Measurements from ENCODE around the gene AKR1D1. TPM values are rescaled to one million over a fixed set of nuclear protein-coding genes. Genes with fewer than 3 reads are reported as not detected.

AKR1D1 gene
- total and polyA plus RNA-seq, 2 donors (not counting 3 experiments of a cell fraction or from before 2014, with no cell fraction given): not detected

DNA sequence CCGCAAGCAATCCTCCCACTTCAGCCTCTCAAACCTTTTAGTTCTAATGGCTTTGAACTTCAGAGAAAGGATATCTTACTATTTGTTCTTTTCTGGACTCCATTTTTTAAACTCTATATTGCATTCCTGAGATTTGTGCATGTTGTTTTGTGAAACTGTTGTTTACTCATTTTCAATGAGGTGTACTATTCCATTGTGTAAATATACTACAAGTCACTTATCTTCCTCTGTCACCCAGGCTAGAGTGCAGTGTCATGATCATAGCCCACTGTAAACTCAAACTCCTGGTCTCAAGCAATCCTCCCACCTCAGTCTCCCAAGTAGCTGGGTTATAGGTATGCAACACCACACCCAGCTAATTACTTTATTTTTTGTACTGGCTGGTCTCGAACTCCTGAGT is 31.4 kb upstream of the AKR1D1 start:
- H4K20me1 ChIP-seq (replicated peaks; ENCODE audit: control insufficient read depth, extremely low read depth, insufficient read depth, low read length): no peaks in the 10 kb centered on the region
- no peaks in the 10 kb centered on the region for H3K27me3 ChIP-seq (ENCODE audit: control insufficient read depth in 2 of 2, insufficient read depth in 2 of 2, low read length in 2 of 2)
- no peak overlapping the region for H3K4me3 ChIP-seq (replicated peaks in 1 of 3; ENCODE audit: insufficient read depth in 1 of 3, low read depth in 1 of 3, low read length in 3 of 3)
- no peak for FAIRE-seq
- TF ChIP-seq GATA2 (IDR thresholded peaks at IDR 0.05; ENCODE audit: insufficient read depth, insufficient read length, low read depth, low read length) (no peak), EZH2 (IDR thresholded peaks at IDR 0.05; ENCODE audit: borderline replicate concordance, low read depth, low read length, severe bottlenecking) (no peak), FOS (IDR thresholded peaks at IDR 0.05; ENCODE audit: borderline replicate concordance, insufficient read depth, low read length) (no peak), JUN (IDR thresholded peaks at IDR 0.05; ENCODE audit: borderline replicate concordance, insufficient read depth, insufficient read length, low read depth) (no peak), POLR2A (IDR thresholded peaks at IDR 0.05; ENCODE audit: low read depth, low read length) (no peak), MYC (IDR thresholded peaks at IDR 0.05; ENCODE audit: low read depth, low read length) (no peak), POLR2AphosphoS5 (IDR thresholded peaks at IDR 0.05; ENCODE audit: insufficient read depth, low read depth, low read length) (no peak)
- TF ChIP-seq, protein P1, sequence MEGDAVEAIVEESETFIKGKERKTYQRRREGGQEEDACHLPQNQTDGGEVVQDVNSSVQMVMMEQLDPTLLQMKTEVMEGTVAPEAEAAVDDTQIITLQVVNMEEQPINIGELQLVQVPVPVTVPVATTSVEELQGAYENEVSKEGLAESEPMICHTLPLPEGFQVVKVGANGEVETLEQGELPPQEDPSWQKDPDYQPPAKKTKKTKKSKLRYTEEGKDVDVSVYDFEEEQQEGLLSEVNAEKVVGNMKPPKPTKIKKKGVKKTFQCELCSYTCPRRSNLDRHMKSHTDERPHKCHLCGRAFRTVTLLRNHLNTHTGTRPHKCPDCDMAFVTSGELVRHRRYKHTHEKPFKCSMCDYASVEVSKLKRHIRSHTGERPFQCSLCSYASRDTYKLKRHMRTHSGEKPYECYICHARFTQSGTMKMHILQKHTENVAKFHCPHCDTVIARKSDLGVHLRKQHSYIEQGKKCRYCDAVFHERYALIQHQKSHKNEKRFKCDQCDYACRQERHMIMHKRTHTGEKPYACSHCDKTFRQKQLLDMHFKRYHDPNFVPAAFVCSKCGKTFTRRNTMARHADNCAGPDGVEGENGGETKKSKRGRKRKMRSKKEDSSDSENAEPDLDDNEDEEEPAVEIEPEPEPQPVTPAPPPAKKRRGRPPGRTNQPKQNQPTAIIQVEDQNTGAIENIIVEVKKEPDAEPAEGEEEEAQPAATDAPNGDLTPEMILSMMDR (IDR thresholded peaks at IDR 0.05; ENCODE audit: extremely low read depth in 1 of 2, insufficient read depth in 1 of 2, low read depth in 1 of 2, low read length in 2 of 2): no peak
- TF ChIP-seq, protein P2, sequence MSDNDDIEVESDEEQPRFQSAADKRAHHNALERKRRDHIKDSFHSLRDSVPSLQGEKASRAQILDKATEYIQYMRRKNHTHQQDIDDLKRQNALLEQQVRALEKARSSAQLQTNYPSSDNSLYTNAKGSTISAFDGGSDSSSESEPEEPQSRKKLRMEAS (IDR thresholded peaks at IDR 0.05; ENCODE audit: insufficient read depth, insufficient read length): no peak
- no peaks in the 10 kb centered on the region for H3K36me3 ChIP-seq (ENCODE audit: control insufficient read depth in 2 of 2, extremely low read depth in 1 of 2, insufficient read depth in 2 of 2, low read length in 2 of 2)
- dilution Hi-C loops (cut with MboI; ENCODE audit: extremely low pct_ligation_motif_present, low sequenced_read_pairs) (no loop called here), intact Hi-C loops (cut with micrococcal nuclease) (no loop called here)
- no peak overlapping the region for H3K27ac ChIP-seq (ENCODE audit: insufficient read depth, low read depth, low read length)
- CTCF ChIA-PET: no interaction called here
- no peaks in the 10 kb centered on the region for H3K9me3 ChIP-seq (replicated peaks; ENCODE audit: control insufficient read depth, insufficient read depth, low read length)
- no TSS peak for BruUV-seq (replicated peaks)
- no peaks in the 10 kb centered on the region for H3K4me1 ChIP-seq (ENCODE audit: control insufficient read depth, extremely low read depth, insufficient read depth, low read length)
- H3K4me2 ChIP-seq (ENCODE audit: insufficient read depth, low read length): no peak overlapping the region
- no peak overlapping the region for H2AFZ ChIP-seq (ENCODE audit: low read depth, low read length)
- POLR2A ChIA-PET: no interaction called here
- no peaks in the 10 kb centered on the region for H3K79me2 ChIP-seq (ENCODE audit: control insufficient read depth, insufficient read depth, low read length)
- H3K9me1 ChIP-seq (replicated peaks; ENCODE audit: control insufficient read depth, extremely low read depth, insufficient read depth, low read length): no peaks in the 10 kb centered on the region
- H3K9ac ChIP-seq (replicated peaks; ENCODE audit: extremely low read depth, insufficient read depth, low read length): no peak overlapping the region
- DNase-seq (ENCODE audit: low read depth, low spot score): no peak
